H9 (cell line): ENCODE data around the gene RARA. TPM values are rescaled to one million over a fixed set of nuclear protein-coding genes. Genes with fewer than 3 reads are reported as not detected.

Experiments
- DNase-seq: peaks from one replicate; pipeline ENCODE4 v3.0.0-alpha.2; 2017
- H2AFZ ChIP-seq: one replicate; pipeline ENCODE4 v1.6.1; 2013; ENCODE audit warnings: mild to moderate bottlenecking, low read length, control low read depth, moderate library complexity
- H2AK5ac ChIP-seq: 2 replicates; pipeline ENCODE4 v1.6.1; 2013; ENCODE audit warnings: low read length, control low read depth, mixed read lengths; ENCODE audit not compliant: insufficient read length
- H2BK120ac ChIP-seq: one replicate; pipeline ENCODE4 v1.6.1; 2013; ENCODE audit warnings: low read depth, mild to moderate bottlenecking, low read length, control low read depth, inconsistent platforms; ENCODE audit not compliant: poor library complexity, severe bottlenecking
- H2BK12ac ChIP-seq: 2 replicates; pipeline ENCODE4 v1.6.1; 2013; ENCODE audit warnings: low read length, control low read depth, mixed read lengths, low read depth; ENCODE audit not compliant: insufficient read length
- H2BK15ac ChIP-seq: 2 replicates; pipeline ENCODE4 v1.6.1; 2013; ENCODE audit warnings: low read depth, low read length, control low read depth
- H2BK20ac ChIP-seq: one replicate; pipeline ENCODE4 v1.6.1; 2013; ENCODE audit warnings: low read depth, mild to moderate bottlenecking, low read length, control low read depth, inconsistent platforms; ENCODE audit not compliant: poor library complexity, severe bottlenecking
- H2BK5ac ChIP-seq: 2 replicates; pipeline ENCODE4 v1.6.1; 2013; ENCODE audit warnings: low read length, control low read depth, mixed read lengths; ENCODE audit not compliant: insufficient read length
- H3K14ac ChIP-seq: 2 replicates; pipeline ENCODE4 v1.6.1; 2013; ENCODE audit warnings: low read length, control low read depth; ENCODE audit not compliant: insufficient read depth
- H3K18ac ChIP-seq: 2 replicates; pipeline ENCODE4 v1.6.1; 2013; ENCODE audit warnings: low read depth, mild to moderate bottlenecking, mixed read lengths, low read length, control low read depth; ENCODE audit not compliant: insufficient read length
- H3K23ac ChIP-seq: 2 replicates; pipeline ENCODE4 v1.6.1; 2013; ENCODE audit warnings: low read length, control low read depth, mixed read lengths, low read depth; ENCODE audit not compliant: insufficient read length
- H3K23me2 ChIP-seq: 2 replicates; pipeline ENCODE4 v1.6.1; 2013; ENCODE audit warnings: low read depth, mild to moderate bottlenecking, mixed read lengths, low read length, control low read depth; ENCODE audit not compliant: insufficient read length, poor library complexity, severe bottlenecking
- H3K27ac ChIP-seq: 2 replicates; pipeline ENCODE4 v1.5.1; 2013; ENCODE audit warnings: low read length, control low read depth, mixed read lengths, low read depth; ENCODE audit not compliant: insufficient read length
- H3K27me3 ChIP-seq: 2 replicates; pipeline ENCODE4 v1.6.1; 2013; ENCODE audit warnings: low read length, control low read depth, inconsistent platforms; ENCODE audit not compliant: insufficient read depth
- H3K4ac ChIP-seq: 2 replicates; pipeline ENCODE4 v1.6.1; 2013; ENCODE audit warnings: low read depth, mild to moderate bottlenecking, control low read depth, inconsistent platforms, low read length, moderate library complexity
- H3K4me1 ChIP-seq: 2 replicates; pipeline ENCODE4 v1.6.1; 2013; ENCODE audit warnings: low read length, control low read depth, inconsistent platforms; ENCODE audit not compliant: insufficient read depth
- H3K4me2 ChIP-seq: 2 replicates; pipeline ENCODE4 v1.6.1; 2013; ENCODE audit warnings: low read length, control low read depth, mixed read lengths; ENCODE audit not compliant: insufficient read length, insufficient read depth
- H3K56ac ChIP-seq: 2 replicates; pipeline ENCODE4 v1.6.1; 2013; ENCODE audit warnings: low read depth, mild to moderate bottlenecking, mixed read lengths, low read length, control low read depth; ENCODE audit not compliant: insufficient read length
- H3K79me1 ChIP-seq: 2 replicates; pipeline ENCODE4 v1.6.1; 2013; ENCODE audit warnings: low read depth, mild to moderate bottlenecking, moderate library complexity, low read length, control low read depth, inconsistent platforms; ENCODE audit not compliant: insufficient read depth, poor library complexity, severe bottlenecking
- H3K79me2 ChIP-seq: 2 replicates; pipeline ENCODE4 v1.6.1; 2013; ENCODE audit warnings: low read length, control low read depth, inconsistent platforms; ENCODE audit not compliant: insufficient read depth
- H3K9ac ChIP-seq: 2 replicates; pipeline ENCODE4 v1.6.1; 2013; ENCODE audit warnings: low read length, control low read depth, mixed read lengths; ENCODE audit not compliant: insufficient read length; ENCODE audit errors: extremely low read depth
- H3K9me3 ChIP-seq: one replicate; pipeline ENCODE4 v1.6.1; 2013; ENCODE audit warnings: low read depth, low read length, inconsistent platforms; ENCODE audit not compliant: control insufficient read depth
- H3T11ph ChIP-seq: one replicate; pipeline ENCODE4 v1.6.1; 2013; ENCODE audit warnings: mild to moderate bottlenecking, low read length, control low read depth, inconsistent platforms
- H4K20me1 ChIP-seq: one replicate; pipeline ENCODE4 v1.6.1; 2013; ENCODE audit not compliant: control insufficient read depth, insufficient read length, insufficient read depth
- H4K5ac ChIP-seq: 2 replicates; pipeline ENCODE4 v1.6.1; 2013; ENCODE audit warnings: low read depth, mild to moderate bottlenecking, mixed read lengths, low read length, control low read depth; ENCODE audit not compliant: insufficient read length
- H4K8ac ChIP-seq: replicated peaks from 2 replicates; pipeline ENCODE4 v1.6.1; 2013; ENCODE audit warnings: low read length, control low read depth, mixed read lengths, low read depth; ENCODE audit not compliant: insufficient read length
- H4K91ac ChIP-seq: 2 replicates; pipeline ENCODE4 v1.6.1; 2013; ENCODE audit warnings: low read depth, mild to moderate bottlenecking, moderate library complexity, mixed read lengths, low read length, control low read depth; ENCODE audit not compliant: insufficient read length
- H3K27ac Mint-ChIP-seq, 3 experiments: 2 replicates in 2 of 3; 3 replicates in 1 of 3; pipeline ENCODE4 v1.8.0; 2020 to 2021; ENCODE audit warnings: mixed read lengths in 3 of 3, mild to moderate bottlenecking in 1 of 3, moderate library complexity in 1 of 3
- H3K27me3 Mint-ChIP-seq: 2 replicates; pipeline ENCODE4 v1.8.0; 2021; ENCODE audit warnings: low read depth, mild to moderate bottlenecking, moderate library complexity, mixed read lengths
- H3K36me3 Mint-ChIP-seq, 3 experiments: 2 replicates in 2 of 3; 3 replicates in 1 of 3; pipeline ENCODE4 v1.8.0; 2020 to 2021; ENCODE audit warnings: low read depth in 3 of 3, mixed read lengths in 3 of 3; ENCODE audit not compliant: insufficient read depth in 1 of 3
- H3K4me1 Mint-ChIP-seq, 2 experiments: 2 replicates each; pipeline ENCODE4 v1.8.0; 2020; ENCODE audit warnings: mixed read lengths in 2 of 2
- H3K4me3 Mint-ChIP-seq, 2 experiments: 2 replicates in 1 of 2; 3 replicates in 1 of 2; pipeline ENCODE4 v1.8.0; 2020 to 2021; ENCODE audit warnings: mild to moderate bottlenecking in 2 of 2, mixed read lengths in 2 of 2, moderate library complexity in 1 of 2
- H3K9me3 Mint-ChIP-seq, 2 experiments: 2 replicates in 1 of 2; 3 replicates in 1 of 2; pipeline ENCODE4 v1.8.0; 2020; ENCODE audit warnings: mild to moderate bottlenecking in 2 of 2, mixed read lengths in 2 of 2, moderate library complexity in 1 of 2
- WGBS: extraction: QIAGEN DNeasy Blood & Tissue Kit; methylation state at CpG from one replicate; pipeline ENCODE4 v1.1.7; 2013; ENCODE audit warnings: missing lambda C conversion rate, low lambda C conversion rate, mixed read lengths; ENCODE audit not compliant: insufficient read length; ENCODE audit errors: extremely low coverage; 5-methylcytosine and 5-hydroxymethylcytosine counted together
- total RNA-seq: library from RNA; stranded (reverse); gene quantifications from 2 replicates; pipeline ENCODE4 v1.2.1, GENCODE V29; 2021
- TF ChIP-seq, protein P1 (sequence below): fragments of 200-600 bp; sonication (generic); conservative IDR thresholded peaks from 3 replicates; pipeline ENCODE4 v1.8.0; 2021; ENCODE audit warnings: antibody characterized with exemption, mild to moderate bottlenecking

The RARA gene
- total RNA-seq, 1 experiment from 2014 or later: 17.6 TPM

GRCh38 chr17:40265337-40265736 lies 43.6 kb upstream of the RARA start:
- Histone ChIP-seq H3K4ac (no peak overlapping the region), H4K5ac (no peak overlapping the region), H3K14ac (no peak overlapping the region), H4K8ac (no peak overlapping the region), H2BK12ac (no peak overlapping the region), H3K27me3 (no peaks in the 10 kb centered on the region), H3K4me1 (no peaks in the 10 kb centered on the region), H3T11ph (no peak overlapping the region), H3K18ac (no peak overlapping the region), H3K56ac (no peak overlapping the region), H2AFZ (no peak overlapping the region), H2BK15ac (no peak overlapping the region), H3K4me2 (no peak overlapping the region), H2AK5ac (no peak overlapping the region), H2BK20ac (no peak overlapping the region), H3K23me2 (no peaks in the 10 kb centered on the region), H2BK120ac (no peak overlapping the region), H3K79me1 (no peaks in the 10 kb centered on the region), H3K9me3 (no peaks in the 10 kb centered on the region), H3K27ac (no peak overlapping the region), H4K91ac (no peak overlapping the region), H3K79me2 (no peaks in the 10 kb centered on the region), H3K23ac (no peak overlapping the region), H3K9ac (no peak overlapping the region), H4K20me1 (no peaks in the 10 kb centered on the region), H2BK5ac (no peak overlapping the region)
- no CpG with 5 or more reads among the region's 5 CpGs for WGBS
- H3K4me1 Mint-ChIP-seq: peaks cover 0 to 7% of the 10 kb centered on the region in 2 experiments; a peak in 2 of 4 replicates
- no peaks in the 10 kb centered on the region for H3K9me3 Mint-ChIP-seq
- TF ChIP-seq, protein P1, sequence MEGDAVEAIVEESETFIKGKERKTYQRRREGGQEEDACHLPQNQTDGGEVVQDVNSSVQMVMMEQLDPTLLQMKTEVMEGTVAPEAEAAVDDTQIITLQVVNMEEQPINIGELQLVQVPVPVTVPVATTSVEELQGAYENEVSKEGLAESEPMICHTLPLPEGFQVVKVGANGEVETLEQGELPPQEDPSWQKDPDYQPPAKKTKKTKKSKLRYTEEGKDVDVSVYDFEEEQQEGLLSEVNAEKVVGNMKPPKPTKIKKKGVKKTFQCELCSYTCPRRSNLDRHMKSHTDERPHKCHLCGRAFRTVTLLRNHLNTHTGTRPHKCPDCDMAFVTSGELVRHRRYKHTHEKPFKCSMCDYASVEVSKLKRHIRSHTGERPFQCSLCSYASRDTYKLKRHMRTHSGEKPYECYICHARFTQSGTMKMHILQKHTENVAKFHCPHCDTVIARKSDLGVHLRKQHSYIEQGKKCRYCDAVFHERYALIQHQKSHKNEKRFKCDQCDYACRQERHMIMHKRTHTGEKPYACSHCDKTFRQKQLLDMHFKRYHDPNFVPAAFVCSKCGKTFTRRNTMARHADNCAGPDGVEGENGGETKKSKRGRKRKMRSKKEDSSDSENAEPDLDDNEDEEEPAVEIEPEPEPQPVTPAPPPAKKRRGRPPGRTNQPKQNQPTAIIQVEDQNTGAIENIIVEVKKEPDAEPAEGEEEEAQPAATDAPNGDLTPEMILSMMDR: no peak
- H3K4me3 Mint-ChIP-seq: no peak overlapping the region
- DNase-seq: no peak
- peaks cover 22 to 32% (median 25%) of the 10 kb centered on the region in 3 experiments; a peak in 6 of 7 replicates for H3K36me3 Mint-ChIP-seq
- no peaks in the 10 kb centered on the region for H3K27me3 Mint-ChIP-seq
- no peak overlapping the region for H3K27ac Mint-ChIP-seq
